ACC112 (cell line): ENCODE results near the gene AGPAT1.
A peak's percentile ranks its signal among the peaks of the same experiment; 100 is the strongest.
"Not testable (repeated sequence)": the region's sequence is repeated elsewhere in the genome, so short reads cannot be mapped to it uniquely, and the experiment has no call there.

Source experiments
- H2AFZ ChIP-seq: fragments of 200-600 bp; sonication (generic); one replicate; pipeline ENCODE4 v1.6.0; 2017; ENCODE audit warnings: antibody characterized with exemption, low read length; ENCODE audit not compliant: unreplicated experiment
- H3K27ac ChIP-seq: fragments of 200-600 bp; sonication (generic); 2 replicates; pipeline ENCODE4 v1.5.1; 2014; ENCODE audit warnings: low read depth, mild to moderate bottlenecking, antibody characterized with exemption, low read length, moderate library complexity
- H3K27me3 ChIP-seq: fragments of 200-600 bp; sonication (generic); 2 replicates; pipeline ENCODE4 v1.6.1; 2014; ENCODE audit warnings: mild to moderate bottlenecking, antibody characterized with exemption, low read length, moderate library complexity, mixed read lengths; ENCODE audit not compliant: insufficient read depth
- H3K36me3 ChIP-seq: fragments of 200-600 bp; sonication (generic); 2 replicates; pipeline ENCODE4 v1.6.1; 2016; ENCODE audit warnings: mild to moderate bottlenecking, antibody characterized with exemption, low read length, moderate library complexity, mixed read lengths; ENCODE audit not compliant: insufficient read depth
- H3K4me1 ChIP-seq: fragments of 200-600 bp; sonication (generic); one replicate; pipeline ENCODE4 v1.6.1; 2016; ENCODE audit warnings: low read length, mixed read lengths; ENCODE audit not compliant: insufficient read depth, unreplicated experiment, control insufficient read depth
- H3K4me3 ChIP-seq: fragments of 200-600 bp; sonication (generic); 2 replicates; pipeline ENCODE4 v1.5.1; 2014; ENCODE audit warnings: mild to moderate bottlenecking, low read depth, low read length
- H3K79me2 ChIP-seq: fragments of 200-600 bp; sonication (generic); one replicate; pipeline ENCODE4 v1.6.0; 2016; ENCODE audit warnings: low read length; ENCODE audit not compliant: control insufficient read depth, unreplicated experiment, insufficient read depth

Gene AGPAT1

DNA sequence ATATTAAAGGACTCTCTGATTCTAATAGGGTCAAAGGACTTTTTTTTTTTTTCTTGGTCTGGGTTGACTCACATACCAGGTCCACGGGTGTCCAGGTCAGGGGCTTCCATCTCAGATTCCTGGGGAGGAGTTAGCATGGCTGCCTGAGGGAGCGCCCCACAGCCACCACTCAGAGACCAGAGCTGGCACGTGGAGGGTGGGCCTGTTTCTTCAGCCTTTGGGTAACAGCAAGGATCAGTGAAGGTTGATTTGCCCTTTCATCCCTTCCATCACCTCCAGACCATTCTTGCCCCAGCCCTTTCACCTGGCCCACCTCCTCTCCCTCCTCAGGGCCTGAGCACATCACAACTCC is 22.4 kb upstream of the AGPAT1 start:
- Histone ChIP-seq H3K79me2 (no peaks in the 10 kb centered on the region), H3K27me3 (no peaks in the 10 kb centered on the region), H3K27ac (no peak overlapping the region), H3K4me1 (peaks cover 12% of the 10 kb centered on the region), H2AFZ (no peak overlapping the region), H3K4me3 (no peak overlapping the region), H3K36me3 (no peaks in the 10 kb centered on the region)

DNA sequence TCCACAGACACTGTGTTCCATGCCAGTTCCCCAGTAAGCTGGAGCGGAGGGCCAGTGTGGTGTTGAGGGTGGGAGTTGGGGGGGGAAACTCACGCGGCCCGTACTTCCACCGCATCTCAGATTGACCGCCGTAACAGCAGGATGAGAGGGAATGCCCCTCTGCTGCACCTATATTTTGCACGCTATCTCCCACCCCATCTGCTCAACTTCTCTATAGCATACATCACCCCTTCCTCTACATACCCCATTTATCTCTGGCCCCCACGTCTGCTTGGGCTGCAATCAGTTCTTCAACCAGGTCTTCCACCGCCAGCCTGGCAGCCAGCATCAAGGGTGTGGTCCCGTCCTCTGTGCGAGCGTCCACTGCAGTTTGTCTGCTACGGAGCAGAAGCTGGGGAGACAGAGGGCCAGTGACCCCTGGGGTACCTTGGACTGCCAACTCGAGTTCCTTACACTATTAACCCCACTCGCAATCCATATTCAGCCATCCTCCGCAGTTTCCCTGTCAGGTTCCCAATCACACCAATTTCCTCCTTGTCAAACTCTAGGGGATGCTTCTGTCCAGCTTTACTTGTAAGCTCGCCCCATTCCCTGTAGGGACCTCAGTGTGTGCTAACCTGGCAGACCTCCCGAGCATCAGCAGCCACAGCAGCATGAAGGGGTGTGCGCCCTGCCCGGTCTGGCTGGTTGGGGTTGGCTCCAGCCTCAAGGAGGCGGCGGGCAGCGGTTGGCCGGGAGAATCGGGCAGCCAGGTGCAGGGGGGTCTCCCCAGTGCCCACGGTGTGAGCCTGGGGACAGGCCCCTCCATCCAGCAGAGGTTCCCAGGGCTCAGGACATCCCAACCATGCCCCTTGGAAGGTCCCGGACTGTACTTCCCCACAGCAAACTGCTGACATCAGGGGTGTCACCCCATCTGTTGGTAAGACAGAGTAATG is 21.1 kb upstream of the AGPAT1 start:
- Histone ChIP-seq H3K79me2 (no peaks in the 10 kb centered on the region), H2AFZ (peak overlapping the region; percentile 28), H3K4me3 (peak overlapping the region; percentile 85), H3K27me3 (no peaks in the 10 kb centered on the region), H3K27ac (peak overlapping the region; percentile 98), H3K36me3 (no peaks in the 10 kb centered on the region), H3K4me1 (peaks cover 22% of the 10 kb centered on the region)

DNA sequence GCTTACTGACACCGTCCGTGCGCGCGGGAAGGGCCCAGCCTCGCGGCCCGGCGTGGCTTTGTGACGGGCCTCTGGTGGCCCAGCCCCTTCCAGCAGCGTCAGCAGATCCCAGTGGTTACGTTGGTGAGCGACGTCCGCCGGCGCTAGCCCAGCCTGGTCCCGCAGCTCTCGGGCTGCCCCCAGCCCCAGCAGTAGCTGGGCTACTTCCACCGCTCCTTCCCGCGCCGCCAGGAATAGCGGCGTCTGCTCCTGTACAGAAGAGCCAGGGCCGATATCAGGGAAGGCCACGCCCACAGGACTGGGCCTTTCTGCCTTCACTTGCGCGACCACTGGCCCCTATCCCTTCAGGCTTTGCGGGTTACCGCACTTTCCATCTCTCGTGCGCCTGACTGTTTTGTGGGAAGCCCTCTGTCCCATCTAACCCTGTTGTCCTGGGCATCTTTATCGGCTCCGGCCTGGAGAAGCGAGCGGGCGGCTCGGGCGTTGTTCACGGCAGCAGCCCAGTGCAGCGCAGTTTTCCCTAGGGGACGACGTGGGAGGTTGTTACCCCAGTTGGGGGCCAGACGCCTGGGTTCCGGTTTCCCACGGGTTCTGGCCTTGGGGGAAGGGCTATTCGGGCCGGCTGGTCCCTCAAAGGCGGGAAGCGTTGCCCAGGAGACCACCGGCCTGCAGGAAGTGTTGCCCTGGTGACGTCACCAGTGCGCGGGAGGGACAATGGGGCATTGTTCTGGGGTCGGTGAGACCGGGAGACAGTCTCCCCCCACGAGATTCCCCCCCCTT is 20.2 kb upstream of the AGPAT1 start:
- H3K36me3 ChIP-seq = no peaks in the 10 kb centered on the region
- H3K27me3 ChIP-seq = no peaks in the 10 kb centered on the region
- peak overlapping the region; percentile 28 for H2AFZ ChIP-seq
- H3K27ac ChIP-seq = peak overlapping the region; percentile 98
- H3K4me1 ChIP-seq = peaks cover 23% of the 10 kb centered on the region
- no peaks in the 10 kb centered on the region for H3K79me2 ChIP-seq
- H3K4me3 ChIP-seq = peak overlapping the region; percentile 85

DNA sequence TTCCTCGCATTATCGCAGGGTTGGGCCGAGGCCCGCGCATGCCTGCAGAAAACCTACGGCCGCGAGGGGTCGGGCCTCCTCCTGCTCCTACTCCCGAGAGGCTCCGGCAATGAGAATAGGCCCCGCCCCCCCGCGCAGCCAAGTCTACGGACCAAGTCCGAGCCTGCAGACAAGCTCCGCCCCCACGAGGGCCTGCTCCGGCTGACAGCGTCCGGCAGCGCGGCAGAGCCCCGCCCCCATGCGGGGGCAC is 19.7 kb upstream of the AGPAT1 start:
- Histone ChIP-seq H2AFZ (no peak overlapping the region), H3K27me3 (no peaks in the 10 kb centered on the region), H3K4me1 (peaks cover 23% of the 10 kb centered on the region), H3K36me3 (no peaks in the 10 kb centered on the region), H3K4me3 (peak overlapping the region; percentile 85; the same call in 1 of the 2 replicates), H3K27ac (peak overlapping the region; percentile 98; the same call in 1 of the 2 replicates), H3K79me2 (no peaks in the 10 kb centered on the region)

DNA sequence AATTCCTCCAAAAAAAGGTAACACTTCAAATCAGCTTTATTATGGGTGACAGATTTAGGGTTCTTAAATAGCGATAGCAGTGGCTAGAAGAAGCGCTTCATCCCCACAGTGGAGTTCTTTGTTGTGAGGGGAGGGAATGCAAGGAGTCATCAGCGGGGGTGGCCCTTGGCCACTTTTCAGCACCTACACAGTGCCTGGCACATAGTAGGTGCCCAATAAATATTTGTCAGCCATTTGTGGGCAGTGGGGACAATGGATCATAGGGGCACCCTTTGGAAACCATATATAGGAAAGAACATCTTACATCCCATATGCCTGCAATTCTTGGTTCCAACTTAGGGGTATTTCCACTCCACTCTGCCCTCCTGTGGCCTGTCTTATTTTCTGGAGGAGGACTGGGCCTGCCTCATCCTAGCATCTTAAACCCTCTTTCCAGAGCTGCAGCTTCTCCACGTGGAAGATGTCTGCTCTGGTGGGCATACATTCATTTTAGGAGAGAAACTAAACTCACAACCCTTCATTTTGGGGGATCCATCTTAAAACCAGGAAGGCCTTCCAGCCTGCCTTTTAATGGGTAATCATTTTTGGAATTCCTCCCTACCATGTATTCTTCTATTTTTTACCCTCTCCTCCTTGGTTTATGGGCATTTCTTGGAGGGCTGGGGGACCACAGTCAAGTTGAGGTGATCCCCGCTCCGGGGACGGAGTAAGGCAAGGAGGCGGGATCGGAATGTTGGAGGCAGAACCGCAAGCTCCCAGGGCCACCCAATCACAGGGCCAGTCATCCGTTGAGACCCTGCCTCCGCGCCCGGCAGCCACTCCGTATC is 19.2 kb upstream of the AGPAT1 start:
- Histone ChIP-seq H3K27ac (peak overlapping the region; percentile 89), H3K4me3 (peak overlapping the region; percentile 80), H3K27me3 (no peaks in the 10 kb centered on the region), H3K4me1 (peaks cover 23% of the 10 kb centered on the region), H2AFZ (peak overlapping the region; percentile 64), H3K79me2 (no peaks in the 10 kb centered on the region), H3K36me3 (no peaks in the 10 kb centered on the region)

DNA sequence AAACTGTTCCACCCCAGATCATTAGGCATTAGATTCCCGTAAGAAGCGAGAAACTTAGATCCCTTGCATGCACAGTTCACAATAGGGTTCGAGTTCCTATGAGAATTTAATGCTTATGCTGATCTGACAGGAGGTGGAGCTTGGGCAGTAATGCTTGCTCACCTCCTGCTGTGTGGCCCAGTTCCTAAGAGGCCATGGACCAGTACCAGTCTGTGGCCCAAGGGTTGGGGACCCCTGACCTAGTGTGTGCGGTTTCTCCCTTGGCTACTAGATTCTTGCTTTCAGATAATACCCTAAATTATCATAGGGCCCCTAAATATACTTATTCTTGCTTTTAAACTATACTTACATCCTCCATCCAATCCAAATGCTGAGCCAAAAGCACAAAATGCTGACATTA is 18.5 kb upstream of the AGPAT1 start:
- Histone ChIP-seq H3K27me3 (no peaks in the 10 kb centered on the region), H3K4me1 (peaks cover 23% of the 10 kb centered on the region), H3K4me3 (no peak overlapping the region; the same call in 1 of the 2 replicates), H3K27ac (peak overlapping the region; percentile 89; the same call in 1 of the 2 replicates), H3K79me2 (peaks cover 4% of the 10 kb centered on the region), H3K36me3 (no peaks in the 10 kb centered on the region), H2AFZ (no peak overlapping the region)

DNA sequence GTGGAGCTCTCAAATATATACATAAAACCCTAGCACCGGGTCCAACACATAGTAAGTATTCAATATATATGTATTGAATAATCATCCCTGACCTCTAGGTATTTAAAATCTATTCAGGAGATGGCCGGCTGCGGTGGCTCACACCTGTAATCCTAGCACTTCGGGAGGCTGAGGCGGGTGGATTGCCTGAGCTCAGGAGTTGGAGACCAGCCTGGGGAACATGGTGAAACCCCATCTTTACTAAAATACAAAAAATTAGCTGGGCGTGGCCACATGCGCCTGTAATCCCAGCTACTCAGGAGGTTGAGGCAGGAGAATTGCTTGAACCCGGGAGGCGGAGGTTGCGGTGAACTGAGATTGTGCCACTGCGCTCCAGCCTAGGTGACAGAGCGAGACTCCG is 17.2 kb upstream of the AGPAT1 start:
- Histone ChIP-seq H2AFZ (peak overlapping the region; percentile 15), H3K79me2 (peaks cover 13% of the 10 kb centered on the region), H3K4me1 (peaks cover 24% of the 10 kb centered on the region)
- not testable (repeated sequence) for H3K27ac ChIP-seq, H3K4me3 ChIP-seq, H3K27me3 ChIP-seq, H3K36me3 ChIP-seq

DNA sequence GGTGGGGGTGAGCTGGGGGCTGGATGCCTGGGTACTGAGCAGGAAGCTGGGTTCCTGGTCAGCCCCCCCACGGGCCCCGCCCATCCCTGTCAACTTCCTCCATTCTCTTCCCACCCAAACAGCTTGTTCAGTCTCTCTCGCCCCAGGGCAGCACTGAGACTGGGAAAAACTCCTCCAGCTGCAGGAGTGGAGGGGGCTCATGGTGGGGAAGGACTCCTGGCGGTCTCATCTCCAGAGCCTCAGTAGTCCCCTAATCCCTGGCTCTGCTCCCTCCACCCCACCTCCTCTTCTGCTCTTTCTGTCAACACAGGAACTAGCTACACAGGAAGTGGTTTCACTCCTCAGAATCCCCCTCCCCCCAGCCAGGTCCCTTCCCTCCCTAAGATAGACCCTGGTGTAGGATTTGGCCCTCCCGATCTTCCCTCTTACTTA is 16.7 kb upstream of the AGPAT1 start, which contains the start of gene GPSM3:
Gene GPSM3, minus strand, starts transcription at position 36 of the 432 bp plus-strand sequence. CDS start 130 bp downstream, outside the sequence.
- Histone ChIP-seq H3K4me1 (peaks cover 29% of the 10 kb centered on the region), H2AFZ (peak within 1 kb of the TSS; percentile 15), H3K36me3 (no peaks in the 10 kb centered on the region), H3K27ac (no peak within 1 kb of the TSS), H3K4me3 (peak within 1 kb of the TSS; percentile 22; the same call in 1 of the 2 replicates), H3K27me3 (no peaks in the 10 kb centered on the region), H3K79me2 (peaks cover 17% of the 10 kb centered on the region)

DNA sequence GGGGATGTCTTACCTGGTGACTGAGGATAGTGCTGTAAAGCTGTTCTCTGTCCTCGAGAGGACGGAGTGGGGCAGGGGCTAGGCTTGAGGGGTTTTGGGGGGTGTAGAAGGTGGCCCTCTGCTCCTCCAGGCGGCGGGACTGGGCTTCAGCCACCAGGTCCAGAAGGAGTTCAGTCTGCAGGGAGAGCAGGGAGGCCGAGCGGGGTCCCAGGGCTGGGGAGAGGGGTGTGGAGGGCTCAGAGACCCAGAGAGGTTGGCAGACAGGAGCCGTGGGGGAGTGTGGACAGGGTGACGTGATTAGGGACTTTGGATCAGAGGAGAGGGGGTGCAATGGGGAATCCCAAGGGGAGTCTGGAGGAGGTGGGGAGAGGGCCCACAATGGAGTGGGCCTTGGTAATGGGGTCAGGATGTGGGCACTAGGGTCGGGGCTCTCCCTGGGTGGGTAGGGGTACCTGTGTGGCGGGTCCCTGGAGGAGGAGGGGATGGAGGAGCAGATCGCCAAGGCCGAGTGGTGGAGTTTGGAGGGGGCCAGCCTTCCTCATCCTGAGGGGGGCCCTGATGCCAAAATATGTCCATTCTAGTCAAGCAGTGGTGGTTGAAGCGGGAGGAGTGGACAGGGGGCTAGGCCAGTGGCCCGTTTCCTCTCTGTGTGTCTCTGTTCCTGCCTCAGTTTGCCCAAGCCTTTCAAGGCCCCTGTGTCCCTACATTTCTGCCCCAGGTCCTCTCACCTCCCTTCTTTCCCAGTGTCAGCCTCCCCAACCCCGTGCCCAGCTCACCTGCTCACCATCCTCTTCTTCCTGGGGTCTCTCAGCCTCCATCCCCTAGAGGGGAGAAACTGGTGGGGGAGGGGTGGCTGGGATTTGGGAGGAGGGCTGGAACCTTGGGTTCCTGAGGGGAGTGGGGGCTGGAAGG is 16.1 kb upstream of the AGPAT1 start:
- Histone ChIP-seq H3K27ac (no peak overlapping the region), H3K36me3 (peaks cover 4% of the 10 kb centered on the region; the same call in 1 of the 2 replicates), H3K4me1 (peaks cover 25% of the 10 kb centered on the region), H3K4me3 (peak overlapping the region; percentile 22; the same call in 1 of the 2 replicates), H2AFZ (no peak overlapping the region), H3K79me2 (peaks cover 19% of the 10 kb centered on the region), H3K27me3 (no peaks in the 10 kb centered on the region)
